NCI-H526 (cell line): ENCODE measurements around the gene KCTD18.
A peak's percentile ranks its signal among the peaks of the same experiment; 100 is the strongest.

Experiments
- DNase-seq, 2 experiments: peaks; one replicate each; lab custom pipeline; 2025; lab: John Stamatoyannopoulos, UW

KCTD18 gene

DNA sequence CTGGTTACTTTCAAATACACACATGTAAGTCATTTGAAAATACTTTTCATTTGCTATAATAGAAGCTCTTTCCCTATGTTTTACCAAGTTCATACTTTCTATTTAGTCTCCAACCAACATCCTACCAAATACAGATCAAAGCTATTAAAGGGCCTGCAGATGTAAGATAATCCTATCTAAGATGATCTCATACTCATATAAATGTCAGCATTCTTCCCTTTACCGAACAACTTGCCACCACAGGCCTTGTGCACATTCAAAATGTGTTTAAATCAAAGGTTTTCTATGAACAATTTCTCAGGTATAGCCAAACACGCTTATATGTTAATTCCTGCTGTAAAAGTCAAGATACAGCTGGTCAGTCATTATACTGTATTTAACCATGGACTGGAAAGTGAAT is 23.3 kb downstream of the KCTD18 start:
- DNase-seq: no peak

GRCh38 chr2:200484934-200485333 is 24.9 kb downstream of the KCTD18 start:
- no peak for DNase-seq

DNA sequence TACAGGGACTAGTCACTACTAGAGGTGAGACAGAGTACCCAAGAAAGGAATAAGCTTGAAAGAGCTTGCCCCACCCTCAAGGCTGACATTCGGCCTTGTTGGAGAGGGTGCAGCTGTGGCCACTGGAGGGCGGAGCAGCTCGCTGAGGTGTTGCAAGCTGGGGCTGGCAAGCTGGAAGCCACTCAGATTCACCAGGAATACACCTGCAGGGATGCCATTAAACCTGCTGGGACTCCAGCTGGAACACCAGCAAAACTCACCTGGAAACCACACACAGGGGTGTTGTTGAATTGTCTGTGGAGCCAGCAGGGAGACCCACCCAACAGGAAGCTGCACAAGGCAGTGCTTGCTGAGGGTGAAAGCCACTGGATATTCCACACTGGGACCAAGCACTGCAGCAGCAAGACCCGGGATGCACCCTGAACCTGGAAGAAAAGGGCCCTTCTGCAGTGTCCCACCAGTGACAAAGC is 26.1 kb downstream of the KCTD18 start:
- DNase-seq: peak; percentile 30 to 82

- no peak for DNase-seq
Measured at GRCh38 chr2:200482194-200482593, 27.7 kb downstream of the KCTD18 start.

GRCh38 chr2:200479692-200480265 is 30.1 kb downstream of the KCTD18 start:
- no peak for DNase-seq

GRCh38 chr2:200477667-200478131 is 32.2 kb downstream of the KCTD18 start:
- no peak for DNase-seq

- no peak for DNase-seq
Measured at GRCh38 chr2:200476836-200477235, 33.0 kb downstream of the KCTD18 start.

- DNase-seq: no peak
Measured at GRCh38 chr2:200475795-200476194, 34.1 kb downstream of the KCTD18 start.

DNA sequence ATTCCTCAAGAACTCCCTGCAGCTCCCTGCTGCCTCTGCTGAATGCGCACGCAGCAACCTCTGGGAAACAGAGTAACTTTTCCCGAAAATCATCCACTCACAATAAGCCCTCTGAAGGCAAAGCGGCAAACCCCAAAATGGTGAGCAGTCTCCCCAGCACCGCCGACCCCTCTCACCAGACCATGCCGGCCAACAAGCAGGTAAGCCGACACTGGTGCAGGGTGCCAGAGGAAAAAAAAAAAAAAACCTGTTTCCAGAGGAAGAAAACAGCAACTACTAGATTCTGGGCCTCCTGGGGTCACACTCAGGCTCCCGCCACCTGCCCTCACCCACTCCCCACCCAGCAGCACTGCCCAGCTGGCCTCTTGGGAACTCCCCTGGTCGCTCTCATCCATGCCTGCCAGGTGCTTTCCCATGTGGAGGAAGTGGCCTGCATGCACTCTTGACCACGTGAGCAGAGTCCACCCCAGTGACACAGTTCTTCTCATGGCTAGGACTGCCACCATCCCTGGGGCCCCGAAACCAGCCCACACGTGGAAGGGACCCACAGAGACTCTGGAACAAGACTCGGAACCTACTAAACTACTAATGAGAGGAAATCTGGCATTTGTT is 36.9 kb downstream of the KCTD18 start:
- DNase-seq: no peak

- no peak for DNase-seq
Measured at GRCh38 chr2:200471928-200472645, 37.8 kb downstream of the KCTD18 start.

DNA sequence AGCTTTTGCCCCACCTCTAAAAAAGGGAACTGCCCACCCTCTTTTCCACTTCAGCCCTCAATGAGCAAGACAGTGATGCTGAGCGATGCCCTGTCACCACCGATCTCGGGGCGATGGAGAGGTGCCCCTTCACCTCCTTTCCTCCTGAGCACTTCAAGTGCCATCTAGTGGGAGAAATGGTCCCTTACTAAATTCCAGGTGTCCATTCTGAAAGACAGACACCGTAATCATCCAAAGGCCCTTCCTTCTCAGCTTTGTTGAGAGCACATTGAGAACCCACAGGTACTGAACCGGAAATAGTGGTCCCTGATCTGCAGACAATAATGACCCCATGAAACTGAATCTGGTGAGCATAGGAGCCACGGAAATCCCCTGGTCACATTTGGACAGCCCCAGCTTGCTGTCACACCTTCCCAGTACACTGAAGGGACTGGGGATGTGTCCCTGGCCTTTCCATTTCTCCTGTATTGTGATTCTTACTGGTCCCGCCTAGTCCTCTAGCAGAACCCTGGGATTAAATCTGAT is 38.5 kb downstream of the KCTD18 start:
- peak; percentile 18 to 56 for DNase-seq

DNA sequence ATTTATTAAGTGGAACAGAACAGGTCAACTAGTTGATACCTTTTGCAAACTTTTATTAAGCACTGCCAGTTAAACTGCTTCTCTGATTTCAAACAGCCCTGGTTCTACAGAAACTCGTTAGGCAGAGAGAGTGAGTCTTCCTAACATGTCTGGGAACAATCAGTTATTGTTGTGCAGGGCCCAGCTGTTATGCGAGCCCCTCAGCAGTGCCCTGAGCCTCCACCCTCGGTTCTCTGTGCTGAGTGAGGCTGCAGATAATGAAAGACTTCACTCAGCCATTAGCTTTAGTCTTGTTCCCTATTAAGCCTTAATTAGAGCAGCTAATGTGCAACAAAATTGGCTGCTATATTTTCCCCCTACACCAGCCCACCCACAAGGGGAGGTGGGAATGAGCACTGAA is 39.6 kb downstream of the KCTD18 start:
- DNase-seq: peak; percentile 80 to 86

DNA sequence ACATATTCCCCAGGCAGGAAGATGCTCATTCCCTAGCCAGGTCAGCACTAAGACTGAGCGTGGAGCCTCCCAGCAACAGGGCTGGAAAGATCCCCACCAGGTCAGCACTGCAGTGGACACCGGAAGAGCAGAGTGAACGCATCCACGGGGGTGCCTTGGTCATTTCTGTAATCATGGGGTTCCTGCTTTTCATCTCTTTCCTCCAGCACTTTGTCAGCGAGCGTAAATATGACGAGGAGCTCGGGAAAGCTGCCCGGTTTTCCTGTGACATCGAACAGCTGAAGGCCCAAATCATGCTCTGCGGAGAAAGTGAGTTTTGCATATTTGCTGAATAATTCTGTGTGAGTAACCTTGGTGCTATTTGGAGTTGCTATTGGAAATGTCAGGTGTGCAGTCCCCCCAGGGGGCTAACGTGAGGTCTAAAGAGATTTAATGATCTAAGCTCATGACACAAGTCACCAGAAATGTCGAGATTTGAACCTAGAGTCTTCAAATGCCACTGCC is 40.1 kb downstream of the KCTD18 start:
- DNase-seq: peak; percentile 80 to 82

GRCh38 chr2:200467806-200468681 is 41.8 kb downstream of the KCTD18 start:
- no peak for DNase-seq

DNA sequence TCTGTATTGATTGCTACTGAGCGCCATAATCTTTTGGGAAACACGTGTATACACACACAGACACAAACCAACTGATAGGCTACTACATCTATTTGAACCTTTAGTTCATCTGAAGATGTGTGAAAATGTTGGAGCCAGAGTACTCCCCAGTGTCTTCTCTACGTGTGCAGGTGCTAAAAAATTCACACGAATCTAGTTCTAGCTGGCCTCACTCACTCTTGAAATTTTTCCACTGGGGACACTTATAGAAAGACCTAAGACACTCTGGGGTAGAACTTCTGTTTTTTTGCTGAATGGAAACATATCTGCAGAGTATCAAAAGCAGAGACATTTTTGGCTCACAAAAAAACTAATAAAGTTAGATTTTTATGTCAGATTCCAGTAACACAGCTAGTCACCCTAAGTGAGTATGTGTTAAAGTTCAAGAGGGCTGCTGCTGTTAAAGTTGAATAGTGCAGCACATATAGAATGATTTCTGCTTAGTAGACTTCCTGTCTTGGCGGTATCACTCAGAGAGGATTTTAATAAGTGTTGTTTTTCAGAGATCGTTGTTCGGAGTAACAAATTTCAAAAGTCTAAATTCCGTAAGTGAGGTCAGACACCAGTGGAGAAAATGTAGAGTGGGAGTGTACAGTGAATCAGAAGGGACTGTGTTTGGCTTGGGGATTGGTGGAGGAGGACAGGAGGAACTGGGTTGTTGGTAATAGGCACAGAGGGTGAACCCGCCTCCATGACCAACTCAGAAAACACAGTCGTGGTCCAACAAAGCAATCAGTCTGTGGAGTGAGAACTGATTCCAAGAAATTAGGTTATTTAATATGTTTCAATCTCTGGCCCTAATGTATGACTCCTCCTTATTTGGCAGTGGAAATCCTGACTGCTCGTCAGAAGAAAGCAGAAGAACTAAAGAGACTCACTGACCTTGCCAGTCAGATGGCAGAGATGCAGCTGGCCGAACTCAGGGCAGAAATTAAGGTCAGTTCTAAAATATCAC is 43.1 kb downstream of the KCTD18 start:
- DNase-seq: no peak

- DNase-seq: no peak
Measured at GRCh38 chr2:200463452-200463851, 46.4 kb downstream of the KCTD18 start.

- DNase-seq: no peak
Measured at GRCh38 chr2:200461846-200462710, 47.8 kb downstream of the KCTD18 start.

- DNase-seq: no peak
Measured at GRCh38 chr2:200459101-200459500, 50.8 kb downstream of the KCTD18 start.

- DNase-seq: no peak
Measured at GRCh38 chr2:200456567-200456966, 53.3 kb downstream of the KCTD18 start.
